ENCODE data around the gene LSM14A.
"Not testable (repeated sequence)": the region's sequence is repeated elsewhere in the genome, so short reads cannot be mapped to it uniquely, and the experiment has no call there.

LSM14A gene

GRCh38 chr19:34193439-34193838 is 21.1 kb downstream of the LSM14A start:
- no peak for DNase-seq

DNA sequence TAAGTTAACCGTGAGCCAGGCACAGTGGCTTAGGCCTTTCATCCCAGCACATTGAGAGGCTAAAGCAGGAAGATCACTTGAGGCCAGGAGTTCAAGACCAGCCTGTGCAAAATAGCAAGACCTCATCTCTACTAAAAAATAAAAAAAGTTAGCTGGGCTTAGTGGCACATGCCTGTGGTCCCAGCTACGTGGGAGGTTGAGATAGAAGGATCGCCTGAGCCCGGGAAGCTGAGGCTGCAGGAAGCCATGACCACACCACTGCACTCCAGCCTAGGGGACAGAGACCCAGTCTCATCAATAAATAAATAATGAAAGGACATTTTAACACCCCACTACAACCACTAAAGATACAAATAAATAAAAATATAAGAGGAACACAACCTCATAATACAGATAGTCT is 21.6 kb downstream of the LSM14A start:
- no peak for DNase-seq

GRCh38 chr19:34201133-34201532 is 28.8 kb downstream of the LSM14A start:
- no peak for DNase-seq

DNA sequence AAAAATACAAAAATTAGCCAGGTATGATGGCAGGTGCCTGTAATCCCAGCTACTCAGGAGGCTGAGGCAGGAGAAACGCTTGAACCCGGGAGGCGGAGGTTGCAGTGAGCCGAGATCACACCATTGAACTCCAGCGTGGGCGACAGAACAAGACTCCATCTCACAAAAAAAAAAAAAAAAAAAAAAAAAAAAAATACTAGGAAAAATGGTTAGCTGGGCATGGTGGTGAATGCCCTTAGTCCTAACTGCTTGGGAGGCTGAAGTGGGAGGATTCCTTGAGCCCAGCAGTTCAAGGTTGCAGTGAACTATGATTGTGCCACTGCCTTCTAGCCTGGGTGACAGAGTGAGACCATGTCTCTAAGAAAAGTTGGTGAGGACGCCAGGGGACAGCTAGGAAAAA is 33.0 kb downstream of the LSM14A start:
- not testable (repeated sequence) for DNase-seq

- no peak for DNase-seq
Observed at GRCh38 chr19:34208291-34208884, 36.1 kb downstream of the LSM14A start.

DNA sequence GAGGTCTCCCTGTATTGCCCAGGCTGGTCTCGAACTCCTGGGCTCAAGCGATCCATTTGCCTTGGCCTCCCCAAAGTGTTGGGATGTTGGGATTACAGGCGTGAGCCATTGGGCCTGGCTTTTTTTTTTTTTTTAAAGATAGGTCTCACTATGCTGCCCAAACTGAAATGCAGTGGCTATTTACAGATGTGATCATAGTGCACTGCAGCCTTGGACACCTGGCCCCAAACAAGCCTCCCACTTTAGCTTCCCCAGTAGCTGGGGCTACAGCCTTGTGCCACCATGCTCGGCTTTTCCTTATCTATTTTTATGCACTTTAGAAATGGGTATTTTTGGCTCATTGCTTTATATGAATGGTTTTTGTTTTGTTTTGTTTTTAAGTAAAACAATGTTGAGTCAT is 37.4 kb downstream of the LSM14A start:
- no peak for DNase-seq

DNA sequence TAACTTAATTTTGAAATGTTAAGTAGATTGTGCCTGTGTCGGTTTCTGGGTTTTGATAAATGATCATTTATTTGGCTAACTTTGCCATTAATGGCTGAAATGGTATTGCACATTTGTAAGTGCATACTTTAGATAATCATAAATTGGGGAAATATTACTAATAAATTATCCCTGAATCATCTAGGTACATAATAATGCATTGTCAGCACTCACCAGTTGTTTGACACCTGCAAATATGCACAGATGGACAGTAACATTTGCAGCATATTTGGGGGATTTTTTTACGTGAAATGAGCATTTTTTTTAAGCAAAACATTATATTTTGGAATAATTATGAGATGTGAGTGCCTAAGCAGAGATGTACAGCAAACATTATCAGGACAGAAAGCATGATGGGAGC is 41.0 kb downstream of the LSM14A start:
- DNase-seq: no peak

- no peak for DNase-seq
Observed at GRCh38 chr19:34214040-34214439, 41.7 kb downstream of the LSM14A start.

GRCh38 chr19:34215006-34215665 is 42.8 kb downstream of the LSM14A start:
- DNase-seq: no peak

DNA sequence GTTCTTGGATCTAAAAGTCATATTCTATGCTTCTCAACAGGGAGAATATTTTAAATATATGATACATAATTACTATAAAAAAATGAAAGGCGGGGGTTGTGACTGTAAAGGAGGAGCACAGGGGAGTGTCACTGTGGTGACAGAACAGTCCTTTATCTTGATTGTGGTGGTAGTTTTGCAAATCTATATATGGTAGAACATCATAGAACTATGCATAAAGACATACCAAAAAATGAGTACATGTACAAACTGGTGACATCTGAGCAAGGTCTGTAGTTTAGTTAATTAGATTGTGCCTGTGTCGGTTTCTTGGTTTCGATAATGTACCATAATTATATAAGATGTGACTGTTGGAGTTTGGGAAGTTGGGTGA is 43.3 kb downstream of the LSM14A start:
- no peak for DNase-seq

DNA sequence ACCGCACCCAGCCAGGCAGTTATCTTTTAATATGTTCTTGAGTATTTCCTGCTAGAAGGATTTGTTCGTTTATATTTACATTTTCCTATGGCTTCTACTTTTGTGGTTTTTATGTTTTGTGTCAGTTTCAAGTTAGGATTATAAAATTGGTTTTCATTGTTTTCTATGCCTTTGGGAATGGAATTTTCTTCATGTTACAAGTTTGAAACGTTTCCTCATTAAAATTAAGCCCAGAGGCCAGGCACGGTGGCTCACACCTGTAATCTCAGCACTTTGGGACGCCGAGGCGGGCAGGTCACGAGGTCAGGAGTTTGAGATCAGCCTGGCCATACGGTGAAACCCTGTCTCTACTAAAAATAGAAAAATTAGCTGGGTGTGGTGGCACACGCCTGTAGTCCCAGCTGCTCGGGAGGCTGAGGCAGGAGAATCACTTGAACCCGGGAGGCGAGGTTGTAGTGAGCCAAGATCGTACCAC is 44.5 kb downstream of the LSM14A start:
- not testable (repeated sequence) for DNase-seq

DNA sequence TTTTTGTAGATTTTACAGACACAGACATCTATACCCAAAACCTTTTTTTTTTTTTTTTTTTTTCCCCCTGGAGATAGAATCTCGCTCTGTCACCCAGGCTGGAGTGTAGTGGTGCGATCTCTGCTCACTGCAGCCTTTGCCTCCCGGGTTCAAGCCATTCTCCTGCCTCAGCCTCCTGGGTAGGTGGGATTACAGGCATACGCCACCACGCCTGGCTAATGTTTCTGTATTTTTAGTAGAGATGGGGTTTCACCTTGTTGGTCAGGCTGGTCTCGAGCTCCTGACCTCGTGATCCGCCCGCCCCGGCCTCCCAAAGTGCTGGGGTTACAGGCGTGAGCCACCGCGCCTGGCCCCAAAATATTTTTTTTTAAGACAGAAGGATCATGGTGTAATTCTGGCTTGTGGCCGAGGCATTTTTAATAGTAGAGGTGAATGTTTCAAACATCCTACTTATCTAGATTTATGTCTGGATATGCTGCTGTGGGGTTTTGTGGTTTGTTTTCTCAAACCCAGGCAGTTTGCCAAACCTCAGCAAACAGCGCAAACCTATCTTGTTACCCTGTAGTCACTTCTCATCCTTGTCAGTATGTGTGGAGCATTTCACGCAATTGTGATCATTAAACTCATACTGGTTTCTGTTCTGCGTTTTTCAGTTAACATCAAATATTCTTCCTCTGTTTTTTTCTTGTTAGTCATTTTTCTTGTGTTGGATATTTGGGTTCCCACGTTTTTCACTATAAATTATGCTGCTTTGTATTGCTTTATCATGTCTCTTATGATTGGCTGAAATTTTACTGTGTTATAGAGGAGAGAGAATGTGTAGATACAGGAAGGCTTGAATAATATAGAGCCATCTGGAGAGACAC is 45.9 kb downstream of the LSM14A start:
- peak; percentile 78 for DNase-seq

- no peak for DNase-seq
Observed at GRCh38 chr19:34218818-34219164, 46.5 kb downstream of the LSM14A start.

DNA sequence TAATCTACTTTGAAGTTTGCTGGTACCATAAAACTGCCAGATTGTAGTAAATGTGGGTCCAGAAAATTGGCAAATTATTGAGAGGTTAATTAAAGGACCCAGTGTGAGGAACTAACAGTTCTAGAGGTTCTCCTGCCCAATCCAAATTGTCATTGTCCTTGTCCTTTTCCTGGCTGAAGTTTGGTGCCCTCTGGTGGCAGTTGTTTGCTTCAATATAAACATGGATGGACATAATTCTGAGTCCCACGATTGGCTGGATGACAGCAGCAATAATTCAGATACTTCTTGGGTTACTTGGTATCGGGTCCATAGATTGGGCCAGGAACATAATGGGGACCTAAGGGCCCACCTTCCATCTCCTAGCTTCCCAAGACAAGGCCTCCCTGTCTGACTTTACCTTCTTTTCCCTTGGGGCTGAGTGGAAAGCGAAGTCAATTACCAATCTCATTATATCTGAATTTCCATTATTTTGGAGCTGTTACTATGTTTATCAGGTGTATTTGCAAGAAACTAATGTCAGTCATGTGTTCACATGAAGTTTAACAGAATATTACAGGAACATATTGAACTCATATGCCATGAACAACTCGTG is 48.3 kb downstream of the LSM14A start:
- peak; percentile 66 for DNase-seq

DNA sequence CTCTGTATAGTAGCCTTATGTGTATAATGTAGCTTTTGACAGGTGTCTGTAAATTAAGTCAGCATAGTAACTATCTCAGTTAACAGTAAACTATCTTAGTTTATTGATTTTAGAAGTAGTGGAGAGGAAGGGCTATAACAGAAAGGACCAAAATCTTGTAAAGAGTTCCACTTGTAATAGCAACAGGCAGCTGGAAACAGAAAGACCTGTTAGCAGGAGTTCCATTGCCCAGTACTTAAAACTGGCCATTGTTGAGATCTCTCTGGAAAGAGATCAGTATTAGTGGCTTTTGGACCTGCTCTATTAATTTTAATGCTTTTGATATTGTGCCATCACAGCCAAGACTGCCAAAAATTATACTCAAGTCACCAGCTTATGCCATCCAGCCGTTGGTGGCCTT is 50.1 kb downstream of the LSM14A start:
- no peak for DNase-seq

- DNase-seq: peak; percentile 77
Observed at GRCh38 chr19:34224996-34225658, 52.8 kb downstream of the LSM14A start.

DNA sequence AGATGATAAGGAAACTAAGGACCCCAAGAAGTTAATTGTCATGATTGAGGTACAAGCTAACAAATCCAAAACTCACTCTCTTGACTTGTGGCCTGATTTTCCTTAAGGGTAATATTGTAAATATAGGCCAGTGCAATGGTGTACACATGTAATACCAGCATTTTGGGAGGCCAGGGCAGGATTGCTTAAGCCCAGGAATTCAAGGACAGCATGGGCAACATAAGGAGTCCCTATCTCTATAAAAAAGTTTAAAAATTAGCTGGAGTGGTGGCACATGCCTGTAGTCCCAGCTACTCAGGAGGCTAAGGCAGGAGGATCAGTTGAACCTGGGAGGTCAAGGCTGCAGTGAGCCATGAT is 53.3 kb downstream of the LSM14A start:
- no peak for DNase-seq

DNA sequence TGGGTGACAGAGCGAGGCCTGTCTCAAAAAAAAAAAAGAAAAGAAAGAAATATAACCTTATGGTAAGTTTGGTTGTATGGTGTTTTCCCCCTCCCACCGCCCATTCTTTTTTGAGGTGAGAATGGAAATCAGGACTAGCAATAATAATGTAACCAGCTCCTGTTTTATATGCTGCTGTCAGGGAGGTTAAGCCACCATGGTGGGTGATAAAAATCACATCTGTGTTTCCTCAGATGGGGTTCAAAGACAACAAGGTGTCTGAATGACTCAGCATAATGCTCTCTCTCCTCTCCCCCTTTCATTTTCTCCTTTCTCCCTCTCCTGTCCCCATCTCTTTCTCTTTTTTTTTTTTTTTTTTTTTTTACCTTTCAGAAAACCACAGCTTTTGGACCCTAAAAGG is 53.7 kb downstream of the LSM14A start:
- peak; percentile 80 for DNase-seq

GRCh38 chr19:34228347-34228746 is 56.0 kb downstream of the LSM14A start:
- DNase-seq: no peak

DNA sequence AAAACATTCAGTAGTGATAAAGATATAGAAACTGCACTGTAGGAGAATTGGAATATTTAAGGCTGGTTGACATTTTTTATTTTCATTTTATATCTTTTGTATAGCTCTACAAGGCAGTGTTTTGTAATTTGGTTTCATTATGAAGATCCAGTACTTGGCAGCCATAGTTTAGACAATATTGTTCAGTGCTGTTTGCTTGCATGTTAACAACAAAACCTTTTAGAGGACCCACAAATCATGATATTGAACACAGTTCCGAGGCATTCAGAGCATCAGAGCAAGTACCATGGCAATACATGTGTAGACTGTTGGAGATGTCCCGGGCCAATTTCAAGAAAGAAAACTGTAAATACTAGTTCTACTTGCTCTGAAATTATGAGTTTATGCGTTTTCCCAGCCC is 56.5 kb downstream of the LSM14A start:
- no peak for DNase-seq

DNA sequence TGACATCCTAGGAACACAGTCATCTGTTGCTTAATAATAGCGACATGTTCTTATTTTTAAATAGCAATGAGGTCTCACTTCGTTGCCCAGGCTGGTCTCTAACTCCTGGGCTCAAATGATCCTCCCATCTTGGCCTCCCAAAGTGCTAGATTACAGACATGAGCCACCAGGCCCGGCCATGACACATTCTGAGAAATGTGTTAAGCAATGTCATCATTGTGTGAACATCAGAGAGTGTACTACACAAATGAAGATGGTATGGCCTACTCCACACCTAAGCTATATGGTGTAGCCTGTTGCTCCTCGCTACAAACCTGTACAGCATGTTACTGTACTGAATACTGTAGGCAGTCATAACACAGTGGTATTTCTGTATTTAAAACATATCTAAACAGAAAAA is 57.4 kb downstream of the LSM14A start:
- peak; percentile 64 for DNase-seq

DNA sequence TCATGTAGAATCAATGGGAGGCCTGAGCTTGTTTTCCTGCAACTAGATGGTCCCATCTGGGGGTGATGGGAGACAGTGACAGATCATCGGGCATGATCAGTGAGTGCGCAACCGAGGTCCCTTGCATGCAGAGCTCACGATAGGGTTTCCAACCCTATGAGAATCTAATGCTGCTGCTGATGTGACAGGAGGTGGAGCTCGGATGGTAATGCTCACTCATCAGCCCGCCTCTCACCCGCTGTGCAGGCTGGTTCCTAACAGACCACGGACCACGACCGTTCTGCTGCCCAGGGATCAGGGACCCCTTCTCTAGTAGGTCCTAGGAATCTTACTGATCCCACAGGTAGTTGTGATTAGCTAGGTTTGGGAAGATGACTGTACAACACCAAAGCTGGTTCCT is 58.5 kb downstream of the LSM14A start:
- DNase-seq: no peak

DNA sequence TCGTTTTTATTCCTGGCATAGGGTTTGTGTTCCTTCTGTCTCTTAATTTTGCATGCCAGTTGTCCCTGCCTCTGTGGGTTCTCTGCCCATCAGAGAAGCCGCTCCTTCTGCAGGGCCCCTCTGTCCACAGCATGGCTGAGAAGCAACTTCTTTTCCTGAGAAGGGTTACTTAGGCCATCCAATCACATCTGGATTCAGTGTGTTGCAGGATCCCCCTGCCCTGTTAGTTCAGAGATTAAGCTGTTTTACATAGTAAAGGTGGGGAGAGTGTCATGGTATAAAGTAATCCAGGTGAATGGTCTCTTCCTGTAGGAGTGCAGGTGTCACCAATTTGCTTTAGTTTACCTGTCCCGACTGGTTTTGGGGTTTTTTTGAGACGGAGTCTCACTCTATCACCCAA is 59.1 kb downstream of the LSM14A start:
- DNase-seq: no peak
